Left ventricle myocardium superior (tissue), 1 donor: ENCODE data around the gene CAPZB. TPM values are rescaled to one million over a fixed set of nuclear protein-coding genes. Genes with fewer than 3 reads are reported as not detected.
A peak's percentile ranks its signal among the peaks of the same experiment; 100 is the strongest.

Experiments used
- ATAC-seq: fragments of 200-7000 bp; cut with Tn5 transposase; one replicate; pipeline ENCODE4 v1.9.1; 2020; ENCODE audit warnings: mild to moderate bottlenecking, moderate library complexity
- DNase-seq: peaks from one replicate; pipeline ENCODE4 v3.0.0-alpha.2; 2020
- intact Hi-C: fragments of 100-400 bp; cut with micrococcal nuclease; formaldehyde crosslinking; loops from one replicate; pipeline ENCODE4 v1.11.0; 2022
- total RNA-seq: library from RNA; stranded (reverse); fragmentation: NEBNext Ultra II Directional; extraction: Animal tissue kit (Norgen Biotek cat#: 25700); gene quantifications from one replicate; pipeline ENCODE4 v1.2.1, GENCODE V29; 2021
- donor health status: DM: no; HTN: yes; CAD: no; lungs with severe emphysema.

Gene CAPZB
- total RNA-seq, 1 donor from 2014 or later = 252 TPM

- DNase-seq = no peak
- intact Hi-C loops = no loop called here
- no peak for ATAC-seq
Observed at GRCh38 chr1:19367584-19368041, 117.7 kb downstream of the CAPZB start.

DNA sequence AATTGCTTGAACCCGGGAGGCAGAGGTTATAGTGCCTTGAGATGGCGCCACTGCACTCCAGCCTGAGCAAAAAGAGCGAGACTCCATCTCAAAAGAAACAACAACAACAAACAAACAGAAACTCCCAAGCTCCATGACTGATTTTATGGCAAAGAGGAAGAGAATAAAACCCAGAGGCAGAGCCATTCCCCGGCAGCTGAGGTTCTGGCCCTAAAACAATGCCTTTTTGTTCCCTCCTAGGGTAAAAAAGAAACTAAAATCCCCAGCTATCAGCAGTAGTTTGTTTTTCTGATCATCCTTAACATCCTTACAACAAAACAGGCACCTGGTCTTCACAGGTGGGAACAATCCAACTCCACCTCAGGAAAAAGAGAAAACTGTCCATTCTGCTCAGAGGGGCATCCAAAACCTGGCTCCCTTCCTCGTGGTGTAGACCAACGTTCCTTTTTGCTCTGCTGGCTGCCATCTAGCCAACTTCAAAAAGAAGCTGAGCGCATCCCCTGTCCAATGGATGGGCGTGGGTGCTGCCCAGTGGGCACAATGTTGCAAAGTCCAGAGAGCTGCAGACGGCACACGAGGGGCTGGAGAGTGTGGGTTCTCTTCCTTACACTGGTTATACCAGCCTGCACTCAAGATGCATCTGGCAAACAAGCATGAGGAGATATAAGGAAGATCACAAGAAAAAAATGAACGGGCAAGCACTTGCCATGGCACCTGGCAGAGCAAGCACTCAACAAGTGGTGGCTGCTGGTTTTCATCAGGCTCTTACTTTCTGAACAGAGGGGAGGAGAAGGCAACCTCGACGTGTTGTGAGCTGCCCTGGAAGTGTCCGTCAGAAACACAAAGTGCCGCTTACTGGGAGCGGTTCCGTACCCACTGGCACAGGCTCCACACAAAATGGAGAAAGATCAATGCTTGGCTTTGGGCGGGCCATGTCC lies 118.5 kb downstream of the CAPZB start:
- intact Hi-C loops = no loop called here
- DNase-seq (no peak), ATAC-seq (no peak)

- intact Hi-C loops = no loop called here
- DNase-seq = no peak
- peak; percentile 8 for ATAC-seq
Observed at GRCh38 chr1:19365721-19366120, 119.6 kb downstream of the CAPZB start.

GRCh38 chr1:19363536-19364152 lies 121.7 kb downstream of the CAPZB start:
- peak; percentile 21 for ATAC-seq
- intact Hi-C loops = no loop called here
- DNase-seq = no peak

DNA sequence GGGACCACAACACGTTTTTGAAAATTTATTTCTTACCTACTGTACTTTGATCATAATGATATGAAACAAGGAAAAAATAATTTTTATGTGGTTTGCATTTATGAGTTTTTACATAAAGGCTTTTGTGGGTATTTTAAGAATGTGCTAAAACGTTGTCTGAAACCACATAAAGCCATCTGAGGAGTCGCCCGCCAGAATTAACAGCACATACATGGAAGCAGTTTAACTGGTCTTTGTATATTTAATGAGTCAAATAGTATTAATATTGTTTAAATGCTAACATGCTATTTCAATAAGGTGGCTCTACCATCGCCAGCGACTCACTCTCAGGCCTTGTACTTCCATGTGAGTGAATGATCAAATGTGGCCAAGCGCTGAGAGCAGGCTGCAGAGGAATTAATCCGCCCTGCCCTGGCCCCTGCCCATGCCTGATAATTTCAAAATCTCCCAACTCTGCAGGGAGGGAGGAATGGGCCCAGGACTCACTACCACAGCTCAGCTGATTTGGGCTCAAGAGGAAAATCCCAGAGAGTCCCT lies 123.7 kb downstream of the CAPZB start:
- intact Hi-C loops = no loop called here
- DNase-seq = no peak
- no peak for ATAC-seq

DNA sequence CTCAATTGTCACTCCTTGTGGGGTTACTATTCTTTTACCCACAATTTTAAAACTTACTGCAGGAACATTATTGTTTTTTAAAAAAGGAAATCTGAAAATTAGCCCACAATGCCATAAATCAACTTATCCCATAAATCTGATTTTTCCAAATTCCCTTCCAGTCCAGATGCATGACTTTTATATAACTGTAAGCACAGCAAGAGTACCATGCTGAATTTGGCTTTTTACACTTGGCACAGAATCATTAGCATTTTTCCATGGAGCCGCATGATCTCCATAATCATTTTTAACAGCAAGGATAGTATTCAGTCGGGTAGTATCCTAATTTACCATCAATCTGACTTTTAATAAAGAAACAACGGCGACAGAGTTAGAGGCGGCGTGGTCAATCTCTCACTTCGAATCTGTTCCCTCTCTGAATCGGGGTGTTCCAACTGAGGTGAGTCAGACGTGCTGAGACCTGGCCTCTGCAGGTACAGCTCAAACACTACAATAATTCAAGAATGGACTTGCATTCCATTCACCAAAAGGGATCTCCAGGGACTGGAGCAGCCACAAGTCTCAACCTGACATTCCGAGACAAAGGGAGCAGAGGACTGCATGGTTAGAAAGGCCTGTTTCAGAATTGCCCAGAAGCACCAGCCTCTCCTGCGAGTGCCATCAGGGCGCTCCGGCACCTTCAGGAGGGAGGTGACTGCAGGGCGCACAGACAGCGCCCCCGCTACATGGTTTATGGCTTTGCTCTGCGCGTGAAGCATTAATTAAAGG lies 124.3 kb downstream of the CAPZB start:
- no peak for DNase-seq
- ATAC-seq = no peak
- intact Hi-C loops = no loop called here

GRCh38 chr1:19360432-19360831 lies 124.9 kb downstream of the CAPZB start:
- intact Hi-C loops = no loop called here
- ATAC-seq (no peak), DNase-seq (no peak)

DNA sequence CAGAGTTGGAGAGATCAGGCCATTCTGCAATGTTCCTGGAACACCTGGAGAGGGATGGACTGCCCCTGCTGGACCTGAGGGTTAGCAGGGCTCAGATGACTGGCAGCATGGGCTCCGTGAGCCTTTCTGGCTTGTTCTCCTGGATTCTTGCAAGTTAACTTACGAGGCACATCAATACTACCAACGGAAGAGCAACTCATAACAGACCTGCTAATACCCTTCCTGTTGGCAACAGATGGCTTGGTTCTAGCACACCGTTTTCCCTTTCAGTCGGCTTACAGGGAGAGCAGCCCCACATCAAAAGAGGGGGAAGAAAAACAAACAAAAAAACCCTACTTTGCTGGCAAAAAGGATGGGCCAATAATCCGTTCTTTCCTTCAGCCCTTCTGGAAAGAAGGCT lies 125.3 kb downstream of the CAPZB start:
- DNase-seq (no peak), ATAC-seq (no peak)
- intact Hi-C loops = no loop called here

DNA sequence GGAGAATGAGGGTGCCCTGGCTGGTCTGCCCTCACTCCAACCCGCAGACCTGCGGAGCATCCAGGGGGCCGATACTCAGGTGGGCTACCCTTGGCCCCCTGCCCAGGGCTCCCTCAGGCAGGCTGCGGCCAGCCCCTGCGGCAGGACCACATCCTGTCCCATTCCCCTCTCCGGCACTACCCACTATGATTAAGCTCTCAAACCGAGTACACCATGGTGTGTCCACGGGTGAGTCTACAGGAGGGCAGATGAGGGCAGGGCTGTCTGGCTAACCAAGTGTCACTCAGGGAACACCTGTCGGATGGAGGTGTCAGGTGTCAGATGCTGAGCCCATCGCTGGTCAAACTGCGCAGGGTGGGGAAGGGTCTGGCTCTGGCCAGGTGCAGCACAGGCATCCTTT lies 126.0 kb downstream of the CAPZB start:
- no peak for DNase-seq
- intact Hi-C loops = no loop called here
- ATAC-seq = no peak

DNA sequence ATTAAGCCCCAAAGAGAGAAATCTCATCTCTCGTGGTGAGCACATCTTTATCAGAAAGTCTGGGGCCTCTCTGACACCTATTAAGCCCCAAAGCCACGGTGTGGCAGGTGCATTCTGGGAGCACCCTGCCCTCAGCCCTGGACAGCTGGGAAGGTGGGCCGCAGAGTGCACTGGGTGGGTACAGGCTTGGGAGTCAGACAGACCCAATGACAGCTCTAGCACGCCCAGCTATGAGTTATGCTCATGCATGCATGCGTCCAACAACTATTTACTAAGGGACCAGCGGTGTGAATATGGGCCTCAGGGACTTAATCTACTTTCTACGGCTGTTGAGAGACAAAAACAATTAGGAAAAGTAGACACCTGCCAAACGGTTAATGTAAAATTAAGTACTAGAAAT lies 126.6 kb downstream of the CAPZB start:
- ATAC-seq (no peak), DNase-seq (no peak)
- intact Hi-C loops = no loop called here

DNA sequence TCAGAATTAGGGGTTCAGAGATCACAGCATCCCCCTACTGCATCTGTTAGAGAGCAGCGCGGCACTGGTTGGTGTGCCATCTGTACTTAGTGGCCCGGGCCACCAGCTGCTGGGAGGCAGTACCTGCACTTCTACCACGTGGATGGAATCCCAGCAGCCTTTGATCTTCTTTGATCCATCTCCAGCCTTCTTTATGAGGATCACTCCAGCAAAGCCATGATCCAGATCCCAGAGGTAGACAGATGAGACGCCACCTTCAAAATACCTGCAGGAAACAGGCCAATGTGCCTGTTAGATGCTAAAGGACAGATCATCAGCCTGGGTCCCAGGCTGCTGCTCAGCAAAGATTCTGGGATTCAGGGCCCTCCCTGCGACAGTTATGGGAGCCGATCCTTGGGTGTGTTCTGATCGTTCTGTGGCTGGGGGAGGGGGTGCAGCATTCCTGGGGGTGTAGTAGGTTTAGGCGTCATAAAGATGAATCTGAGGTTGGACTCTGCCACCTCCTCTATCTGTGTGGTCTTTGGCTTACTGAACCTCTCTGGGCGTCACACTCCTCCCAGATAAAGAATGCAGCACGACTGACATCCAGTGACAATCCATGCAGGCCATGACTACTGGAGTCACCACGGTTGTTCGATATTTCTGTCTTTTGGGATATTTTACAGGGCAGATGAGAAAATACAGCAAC lies 127.9 kb downstream of the CAPZB start:
- no peak for DNase-seq
- intact Hi-C loops = no loop called here
- no peak for ATAC-seq

DNA sequence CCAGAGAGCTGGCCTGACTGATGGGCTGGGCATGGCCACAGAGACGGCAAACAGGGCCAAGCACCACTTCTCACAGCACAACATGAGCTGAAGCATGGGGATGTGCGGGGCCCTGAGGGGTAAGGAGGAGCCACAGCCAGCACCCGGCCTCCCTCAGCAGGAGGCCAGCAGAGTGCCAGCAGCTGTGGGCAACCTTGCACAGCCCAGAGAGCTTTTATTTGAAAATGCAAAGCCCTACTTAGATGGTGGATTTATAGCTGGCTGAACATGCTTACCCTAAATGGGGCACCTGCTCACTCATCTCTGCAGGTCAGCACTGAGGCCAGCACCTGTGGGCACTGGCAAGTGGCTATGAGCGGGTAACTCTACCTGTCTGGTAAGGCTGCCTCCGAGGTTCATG lies 129.1 kb downstream of the CAPZB start:
- DNase-seq = no peak
- intact Hi-C loops = no loop called here
- ATAC-seq = no peak

DNA sequence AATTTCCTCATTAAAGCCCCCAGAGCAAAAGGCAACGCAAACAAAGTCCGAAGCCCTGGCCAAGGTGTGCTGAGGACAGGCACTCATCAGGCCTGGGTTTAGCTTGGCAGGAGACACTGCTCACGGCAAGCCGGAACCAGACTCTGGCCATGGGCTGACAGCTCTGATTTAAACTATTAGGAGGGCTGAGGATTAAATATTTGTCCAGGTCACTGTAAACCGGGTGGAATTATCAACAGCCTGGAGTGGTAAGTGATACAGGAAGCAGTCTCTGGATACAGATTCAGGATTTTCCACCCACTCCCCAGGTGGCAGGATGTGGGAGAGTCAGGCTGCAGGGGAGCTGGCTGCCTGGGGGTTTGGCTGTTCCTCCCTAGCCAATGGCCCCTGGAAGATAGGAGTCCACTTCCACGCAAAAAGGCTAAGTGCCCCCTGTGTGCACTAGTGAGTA lies 130.8 kb downstream of the CAPZB start:
- intact Hi-C loops = no loop called here
- DNase-seq = no peak
- no peak for ATAC-seq

DNA sequence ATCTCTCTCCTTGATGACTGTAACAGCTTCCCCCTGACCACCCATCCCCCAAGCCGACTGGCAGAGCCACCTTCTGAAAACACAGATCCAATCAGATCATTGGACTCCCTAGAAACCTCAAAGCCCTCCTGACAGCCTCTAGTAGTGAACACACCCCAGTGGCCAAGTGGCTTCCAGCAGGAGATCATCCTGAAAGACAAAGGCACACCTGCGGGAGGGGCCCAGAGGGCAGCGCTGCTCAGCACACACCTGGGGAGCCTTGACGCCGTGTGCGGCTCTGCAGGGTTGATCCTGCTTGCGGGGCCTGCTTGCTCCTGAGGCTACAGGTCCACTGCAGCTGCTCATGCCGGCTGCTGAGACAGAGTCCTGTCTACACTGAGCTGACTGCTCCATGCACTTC lies 131.7 kb downstream of the CAPZB start:
- intact Hi-C loops = no loop called here
- DNase-seq = no peak
- ATAC-seq = no peak

DNA sequence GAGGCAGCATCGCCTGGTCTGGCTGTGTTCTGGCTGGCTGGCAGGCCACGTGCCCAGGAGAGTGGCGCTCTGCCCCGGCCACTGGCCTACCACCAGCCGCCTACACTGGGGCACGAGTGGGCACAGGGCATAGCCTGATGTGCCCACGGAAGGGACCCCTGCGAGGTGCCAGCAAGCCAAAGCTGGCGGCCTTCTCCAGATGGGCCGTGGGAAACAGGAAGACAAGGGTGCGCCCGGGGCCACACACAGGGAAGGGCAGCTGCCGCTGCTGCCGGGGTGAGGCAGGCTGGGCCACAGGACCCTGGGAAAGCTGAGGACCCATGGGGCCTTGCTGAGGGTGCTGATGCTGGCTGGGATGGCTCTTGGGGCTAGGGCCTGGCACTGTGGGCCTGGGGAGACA lies 132.5 kb downstream of the CAPZB start:
- DNase-seq (no peak), ATAC-seq (no peak)

DNA sequence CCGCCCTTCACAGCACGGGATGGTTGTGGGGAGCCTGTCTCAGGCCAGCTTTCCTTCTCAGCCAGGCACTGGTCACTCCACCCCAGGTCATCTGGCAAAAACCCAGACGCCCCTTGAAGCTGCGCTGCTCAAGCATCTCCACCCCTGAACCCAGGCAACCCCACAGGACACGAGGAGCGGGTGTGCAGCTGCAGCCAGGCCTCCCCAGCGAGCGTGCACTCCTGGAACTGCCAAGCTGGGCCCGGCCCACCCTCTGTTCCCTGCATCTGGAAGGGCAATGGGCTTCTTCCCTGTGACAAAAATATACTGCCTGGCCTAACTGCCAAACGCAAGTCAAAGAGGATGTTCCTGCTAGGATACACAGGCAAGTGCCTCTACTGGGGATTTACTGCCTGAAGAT lies 133.5 kb downstream of the CAPZB start:
- no peak for DNase-seq
- ATAC-seq = no peak
- intact Hi-C loops = no loop called here

More for the DNA sequence above, 132.5 kb downstream of the CAPZB start:
- intact Hi-C loops = no loop called here

DNA sequence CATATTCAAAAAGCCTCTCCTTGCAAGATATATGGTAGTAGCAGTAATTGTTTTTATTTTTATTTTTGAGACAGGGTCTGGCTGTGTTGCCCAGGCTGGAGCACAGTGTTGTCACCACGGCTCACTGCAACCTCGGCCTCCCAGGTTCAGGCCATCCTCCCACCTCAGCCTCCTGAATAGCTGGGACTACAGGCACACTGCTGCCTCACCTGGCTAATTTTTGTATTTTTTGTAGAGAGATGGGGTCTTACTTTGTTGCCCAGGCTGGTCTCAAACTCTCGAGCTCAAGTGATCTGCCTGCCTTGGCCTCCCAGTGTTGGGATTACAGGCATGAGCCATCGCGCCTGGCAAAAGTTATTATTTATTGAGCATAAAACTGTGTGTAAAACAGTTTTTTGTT lies 134.8 kb downstream of the CAPZB start:
- intact Hi-C loops = no loop called here
- no peak for ATAC-seq
- no peak for DNase-seq

DNA sequence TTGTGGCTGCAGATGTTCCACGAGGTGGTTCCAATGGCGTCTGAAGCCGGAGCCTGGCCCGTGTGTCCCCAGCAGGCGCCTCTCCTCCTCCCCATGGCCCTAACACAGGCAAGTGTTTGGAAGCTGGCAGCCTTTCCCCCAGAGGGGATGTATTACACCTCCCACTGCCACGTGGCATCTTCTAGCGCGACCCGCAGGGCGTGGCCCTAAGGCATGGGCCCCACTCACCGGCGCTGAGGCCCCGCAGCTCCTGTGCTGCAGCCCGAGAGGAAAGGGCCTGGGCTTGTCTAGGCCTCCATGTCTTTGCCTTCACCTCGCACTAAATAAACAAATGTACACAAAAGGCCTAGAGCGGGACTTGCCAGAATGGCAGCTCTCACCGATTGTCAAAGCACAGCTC lies 135.3 kb downstream of the CAPZB start:
- DNase-seq (no peak), ATAC-seq (no peak)
- intact Hi-C loops = no loop called here
